Measurements from ENCODE around the gene C11orf68.

- TF ChIP-seq ZNF23 (tag by site-specific recombination; IDR thresholded peaks at IDR 0.05; ENCODE audit: borderline replicate concordance) (no peak), YY1 (tag by site-specific recombination; IDR thresholded peaks at IDR 0.05) (no peak), ZNF660 (tag by site-specific recombination; IDR thresholded peaks at IDR 0.05) (no peak), ZNF404 (tag by site-specific recombination; IDR thresholded peaks at IDR 0.05) (no peak), ZNF664 (tag by site-specific recombination; IDR thresholded peaks at IDR 0.05) (no peak), KLF10 (tag by site-specific recombination; IDR thresholded peaks at IDR 0.05) (no peak), SCRT2 (tag by site-specific recombination; IDR thresholded peaks at IDR 0.05) (no peak), ZNF292 (tag by site-specific recombination; IDR thresholded peaks at IDR 0.05; ENCODE audit: borderline replicate concordance, low read depth) (no peak)
- TF ChIP-seq, protein P1, sequence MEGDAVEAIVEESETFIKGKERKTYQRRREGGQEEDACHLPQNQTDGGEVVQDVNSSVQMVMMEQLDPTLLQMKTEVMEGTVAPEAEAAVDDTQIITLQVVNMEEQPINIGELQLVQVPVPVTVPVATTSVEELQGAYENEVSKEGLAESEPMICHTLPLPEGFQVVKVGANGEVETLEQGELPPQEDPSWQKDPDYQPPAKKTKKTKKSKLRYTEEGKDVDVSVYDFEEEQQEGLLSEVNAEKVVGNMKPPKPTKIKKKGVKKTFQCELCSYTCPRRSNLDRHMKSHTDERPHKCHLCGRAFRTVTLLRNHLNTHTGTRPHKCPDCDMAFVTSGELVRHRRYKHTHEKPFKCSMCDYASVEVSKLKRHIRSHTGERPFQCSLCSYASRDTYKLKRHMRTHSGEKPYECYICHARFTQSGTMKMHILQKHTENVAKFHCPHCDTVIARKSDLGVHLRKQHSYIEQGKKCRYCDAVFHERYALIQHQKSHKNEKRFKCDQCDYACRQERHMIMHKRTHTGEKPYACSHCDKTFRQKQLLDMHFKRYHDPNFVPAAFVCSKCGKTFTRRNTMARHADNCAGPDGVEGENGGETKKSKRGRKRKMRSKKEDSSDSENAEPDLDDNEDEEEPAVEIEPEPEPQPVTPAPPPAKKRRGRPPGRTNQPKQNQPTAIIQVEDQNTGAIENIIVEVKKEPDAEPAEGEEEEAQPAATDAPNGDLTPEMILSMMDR (tag by site-specific recombination; IDR thresholded peaks at IDR 0.05) = no peak
- TF ChIP-seq, protein P2, sequence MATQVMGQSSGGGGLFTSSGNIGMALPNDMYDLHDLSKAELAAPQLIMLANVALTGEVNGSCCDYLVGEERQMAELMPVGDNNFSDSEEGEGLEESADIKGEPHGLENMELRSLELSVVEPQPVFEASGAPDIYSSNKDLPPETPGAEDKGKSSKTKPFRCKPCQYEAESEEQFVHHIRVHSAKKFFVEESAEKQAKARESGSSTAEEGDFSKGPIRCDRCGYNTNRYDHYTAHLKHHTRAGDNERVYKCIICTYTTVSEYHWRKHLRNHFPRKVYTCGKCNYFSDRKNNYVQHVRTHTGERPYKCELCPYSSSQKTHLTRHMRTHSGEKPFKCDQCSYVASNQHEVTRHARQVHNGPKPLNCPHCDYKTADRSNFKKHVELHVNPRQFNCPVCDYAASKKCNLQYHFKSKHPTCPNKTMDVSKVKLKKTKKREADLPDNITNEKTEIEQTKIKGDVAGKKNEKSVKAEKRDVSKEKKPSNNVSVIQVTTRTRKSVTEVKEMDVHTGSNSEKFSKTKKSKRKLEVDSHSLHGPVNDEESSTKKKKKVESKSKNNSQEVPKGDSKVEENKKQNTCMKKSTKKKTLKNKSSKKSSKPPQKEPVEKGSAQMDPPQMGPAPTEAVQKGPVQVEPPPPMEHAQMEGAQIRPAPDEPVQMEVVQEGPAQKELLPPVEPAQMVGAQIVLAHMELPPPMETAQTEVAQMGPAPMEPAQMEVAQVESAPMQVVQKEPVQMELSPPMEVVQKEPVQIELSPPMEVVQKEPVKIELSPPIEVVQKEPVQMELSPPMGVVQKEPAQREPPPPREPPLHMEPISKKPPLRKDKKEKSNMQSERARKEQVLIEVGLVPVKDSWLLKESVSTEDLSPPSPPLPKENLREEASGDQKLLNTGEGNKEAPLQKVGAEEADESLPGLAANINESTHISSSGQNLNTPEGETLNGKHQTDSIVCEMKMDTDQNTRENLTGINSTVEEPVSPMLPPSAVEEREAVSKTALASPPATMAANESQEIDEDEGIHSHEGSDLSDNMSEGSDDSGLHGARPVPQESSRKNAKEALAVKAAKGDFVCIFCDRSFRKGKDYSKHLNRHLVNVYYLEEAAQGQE (tag by site-specific recombination; IDR thresholded peaks at IDR 0.05) = no peak
Measured at GRCh38 chr11:65927904-65928397, 9.1 kb upstream of the C11orf68 start.

Measured in HEK293 (cell line).